GM12892 (cell line): ENCODE results near the gene SHC4.

Experiments used
- POLR2A ChIP-seq: IDR thresholded peaks from 2 replicates; pipeline ENCODE4 v1.6.1; 2011; ENCODE audit warnings: low read depth, low read length, control low read depth
- POLR2AphosphoS5 ChIP-seq: IDR thresholded peaks from 2 replicates; pipeline ENCODE4 v1.6.1; 2011; ENCODE audit warnings: low read depth, low read length, control low read depth
- TAF1 ChIP-seq: IDR thresholded peaks from 2 replicates; pipeline ENCODE4 v1.6.1; 2011; ENCODE audit warnings: low read depth, mild to moderate bottlenecking, control low read depth, low read length, borderline replicate concordance

DNA sequence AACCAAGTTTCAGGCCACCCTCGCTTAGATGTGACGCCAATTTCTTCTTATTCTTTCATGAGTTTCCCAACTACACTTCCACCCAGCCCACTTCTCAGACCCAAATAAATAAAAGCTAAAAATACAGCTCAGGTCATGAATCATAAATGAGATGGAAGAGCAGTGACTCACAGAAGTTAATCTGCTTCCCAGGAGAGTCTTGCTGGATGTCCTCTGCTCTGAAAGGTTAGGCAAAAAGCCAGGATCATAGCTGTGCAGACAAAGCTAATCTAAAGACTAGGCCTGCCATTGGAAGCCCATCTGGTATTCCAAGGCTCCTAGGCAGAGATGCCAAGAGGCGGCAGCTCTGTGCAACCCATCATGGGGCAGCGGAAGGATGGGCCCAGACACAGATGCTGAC, 24.1 kb downstream of the SHC4 start:
- TF ChIP-seq POLR2AphosphoS5: no peak
- TF ChIP-seq POLR2A: no peak
- no peak for TF ChIP-seq TAF1
